GM18867 (cell line): ENCODE data around the gene COL8A1.
"Not testable (repeated sequence)": the region's sequence is repeated elsewhere in the genome, so short reads cannot be mapped to it uniquely, and the experiment has no call there.

ENCODE experiments used
- ATAC-seq: cut with Tn5 transposase; IDR thresholded peaks from one replicate; pipeline ENCODE4 v1.9.1; 2021; ENCODE audit warnings: mild to moderate bottlenecking, moderate library complexity; ENCODE audit not compliant: unreplicated experiment

Gene COL8A1

GRCh38 chr3:99836681-99837080 is 198.3 kb downstream of the COL8A1 start:
- ATAC-seq = no peak

- ATAC-seq = no peak
These were observed 199.3 kb downstream of the COL8A1 start for GRCh38 chr3:99837715-99838114.

GRCh38 chr3:99838755-99839154 is 200.4 kb downstream of the COL8A1 start:
- ATAC-seq = no peak

GRCh38 chr3:99839613-99840012 is 201.2 kb downstream of the COL8A1 start:
- no peak for ATAC-seq

- not testable (repeated sequence) for ATAC-seq
These were observed 203.6 kb downstream of the COL8A1 start for GRCh38 chr3:99841949-99842348.

GRCh38 chr3:99842826-99843589 is 204.6 kb downstream of the COL8A1 start:
- no peak for ATAC-seq

- no peak for ATAC-seq
These were observed 205.3 kb downstream of the COL8A1 start for GRCh38 chr3:99843590-99844258.

- no peak for ATAC-seq
These were observed 206.9 kb downstream of the COL8A1 start for GRCh38 chr3:99845331-99845730.

- no peak for ATAC-seq
These were observed 207.6 kb downstream of the COL8A1 start for GRCh38 chr3:99845999-99846398.

- no peak for ATAC-seq
These were observed 208.2 kb downstream of the COL8A1 start for GRCh38 chr3:99846477-99847160.

GRCh38 chr3:99848433-99848832 is 210.0 kb downstream of the COL8A1 start:
- ATAC-seq = no peak
